PC-3 (cell line): Measurements from ENCODE around the gene UBR3. TPM values are rescaled to one million over a fixed set of nuclear protein-coding genes. Genes with fewer than 3 reads are reported as not detected.

Source experiments
- ATAC-seq: fragments of 200-7000 bp; cut with Tn5 transposase; 2 replicates; pipeline ENCODE4 v1.9.1; 2020; ENCODE audit warnings: mild to moderate bottlenecking, moderate library complexity
- BruUV-seq: library from RNA; stranded (reverse); fragments of 400-500 nt; replicated peaks from 2 replicates; lab custom pipeline; 2021; lab: Mats Ljungman, UMichigan
- CTCF ChIA-PET: fragments of 300-600 bp; sonication (Branson Sonifier 250); formaldehyde crosslinking; loops from one replicate; lab custom pipeline; 2022; ENCODE audit warnings: antibody characterized with exemption; lab: Charles Lee
- POLR2A ChIA-PET: fragments of 300-600 bp; sonication (Branson Sonifier 250); formaldehyde crosslinking; loops from one replicate; lab custom pipeline; 2022; ENCODE audit warnings: antibody characterized with exemption; ENCODE audit not compliant: unreplicated experiment; lab: Charles Lee
- DNase-seq: peaks from one replicate; pipeline ENCODE4 v3.0.0-alpha.2; 2015
- H2AFZ ChIP-seq: fragments of 300-600 bp; sonication (generic); 2 replicates; pipeline ENCODE4 v1.6.0; 2016; ENCODE audit warnings: antibody characterized with exemption, low read length
- H3F3A ChIP-seq: fragments of 300-600 bp; sonication (generic); one replicate; pipeline ENCODE4 v1.6.0; 2017; ENCODE audit warnings: antibody characterized with exemption, low read length, control low read depth, mild to moderate bottlenecking; ENCODE audit not compliant: unreplicated experiment
- H3K27ac ChIP-seq: fragments of 300-600 bp; sonication (generic); 2 replicates; pipeline ENCODE4 v1.5.1; 2016; ENCODE audit warnings: mild to moderate bottlenecking, low read length
- H3K27me3 ChIP-seq: fragments of 300-600 bp; sonication (generic); 2 replicates; pipeline ENCODE4 v1.6.1; 2016; ENCODE audit warnings: low read length, mixed read lengths
- H3K36me3 ChIP-seq: fragments of 300-600 bp; sonication (generic); 2 replicates; pipeline ENCODE4 v1.6.1; 2016; ENCODE audit warnings: low read depth, mixed run types, low read length, mixed read lengths
- H3K4me1 ChIP-seq: fragments of 300-600 bp; sonication (generic); 2 replicates; pipeline ENCODE4 v1.5.1; 2016; ENCODE audit warnings: low read length; ENCODE audit not compliant: insufficient read depth
- H3K4me2 ChIP-seq: fragments of 300-600 bp; sonication (generic); 2 replicates; pipeline ENCODE4 v1.6.0; 2016; ENCODE audit warnings: low read length
- H3K4me3 ChIP-seq: fragments of 300-600 bp; sonication (generic); 2 replicates; pipeline ENCODE4 v1.5.1; 2016; ENCODE audit warnings: mild to moderate bottlenecking, low read length, mixed read lengths
- H3K79me2 ChIP-seq: fragments of 300-600 bp; sonication (generic); 2 replicates; pipeline ENCODE4 v1.6.1; 2017; ENCODE audit warnings: low read length, mixed read lengths
- H3K9ac ChIP-seq: fragments of 300-600 bp; sonication (generic); 2 replicates; pipeline ENCODE4 v1.6.0; 2016; ENCODE audit warnings: mild to moderate bottlenecking, low read length
- H3K9me2 ChIP-seq: fragments of 300-600 bp; sonication (generic); replicated peaks from 2 replicates; pipeline ENCODE4 v1.6.1; 2016; ENCODE audit warnings: mixed run types, low read length, mixed read lengths
- H3K9me3 ChIP-seq: fragments of 300-600 bp; sonication (generic); 2 replicates; pipeline ENCODE4 v1.6.1; 2016; ENCODE audit warnings: low read length, mixed read lengths
- H4K20me1 ChIP-seq: fragments of 300-600 bp; sonication (generic); 2 replicates; pipeline ENCODE4 v1.6.1; 2016; ENCODE audit warnings: low read length, mixed read lengths
- CTCF ChIP-seq: fragments of 300-600 bp; sonication (generic); conservative IDR thresholded peaks from 2 replicates; pipeline ENCODE4 v1.5.1; 2017; ENCODE audit warnings: antibody characterized with exemption, low read depth, mild to moderate bottlenecking, low read length
- EZH2 ChIP-seq: fragments of 300-600 bp; sonication (generic); IDR thresholded peaks from one replicate; pipeline ENCODE4 v1.6.1; 2017; ENCODE audit warnings: antibody characterized with exemption, mild to moderate bottlenecking, low read length; ENCODE audit not compliant: unreplicated experiment
- EZH2phosphoT487 ChIP-seq: fragments of 300-600 bp; sonication (generic); IDR thresholded peaks from 2 replicates; pipeline ENCODE4 v1.6.1; 2018; ENCODE audit warnings: mild to moderate bottlenecking, antibody characterized with exemption, low read length, borderline replicate concordance
- intact Hi-C: fragments of 100-400 bp; cut with micrococcal nuclease; formaldehyde crosslinking; loops from 2 replicates; pipeline ENCODE4 v1.9.0; 2023
- total RNA-seq: library from RNA; depleted of rRNA; stranded (reverse); fragments of >200 nt; gene quantifications from 2 replicates; pipeline ENCODE4 v1.2.3, GENCODE V29; 2014

UBR3 gene
- total RNA-seq, 1 experiment from 2014 or later = 30.9 TPM

- Histone ChIP-seq H3K9ac (no peak overlapping the region), H3K4me1 (peaks cover 55% of the 10 kb centered on the region), H3K79me2 (peaks cover 44% of the 10 kb centered on the region), H3K9me2 (no peaks in the 10 kb centered on the region), H4K20me1 (no peaks in the 10 kb centered on the region), H2AFZ (no peak overlapping the region), H3K4me2 (peak overlapping the region; percentile 86), H3F3A (peaks cover 13% of the 10 kb centered on the region), H3K27me3 (no peaks in the 10 kb centered on the region), H3K4me3 (0 out of 2 replicates have a peak overlapping the region, but pooled peaks have one; percentile 78), H3K9me3 (no peaks in the 10 kb centered on the region), H3K36me3 (no peaks in the 10 kb centered on the region), H3K27ac (no peak overlapping the region)
- ChIA-PET CTCF (no interaction called here), POLR2A (interaction anchor here (0.5 kb wide), 1 partner anchor 104 kb away, joined by 5 read pairs; no protein-coding TSS in a partner anchor)
- DNase-seq = no peak
- no peak for ATAC-seq
- BruUV-seq = no TSS peak
- intact Hi-C loops = no loop called here
- TF ChIP-seq CTCF (no peak), EZH2 (no peak), EZH2phosphoT487 (no peak)
Observed at GRCh38 chr2:169822036-169822435, 5.2 kb upstream of the UBR3 start.

GRCh38 chr2:169822785-169823392 lies 4.4 kb upstream of the UBR3 start:
- DNase-seq (no peak), ATAC-seq (no peak)
- H3K27ac ChIP-seq = no peak overlapping the region
- peak overlapping the region; percentile 78 for H3K4me3 ChIP-seq
- H3K79me2 ChIP-seq = peaks cover 46% of the 10 kb centered on the region
- H3F3A ChIP-seq = peaks cover 13% of the 10 kb centered on the region
- 0 out of 2 replicates have a peak, but pooled peaks cover 2% of the 10 kb centered on the region for H4K20me1 ChIP-seq
- no TSS peak for BruUV-seq
- H3K4me2 ChIP-seq = peak overlapping the region; percentile 86
- H3K36me3 ChIP-seq = no peaks in the 10 kb centered on the region
- H3K4me1 ChIP-seq = peaks cover 53% of the 10 kb centered on the region
- no peak overlapping the region for H3K9ac ChIP-seq
- intact Hi-C loops = no loop called here
- no peak overlapping the region for H2AFZ ChIP-seq
- no peaks in the 10 kb centered on the region for H3K9me2 ChIP-seq
- TF ChIP-seq EZH2 = no peak
- no peak for TF ChIP-seq EZH2phosphoT487
- no peak for TF ChIP-seq CTCF
- ChIA-PET POLR2A (no interaction called here), CTCF (no interaction called here)
- no peaks in the 10 kb centered on the region for H3K27me3 ChIP-seq
- H3K9me3 ChIP-seq = no peaks in the 10 kb centered on the region

DNA sequence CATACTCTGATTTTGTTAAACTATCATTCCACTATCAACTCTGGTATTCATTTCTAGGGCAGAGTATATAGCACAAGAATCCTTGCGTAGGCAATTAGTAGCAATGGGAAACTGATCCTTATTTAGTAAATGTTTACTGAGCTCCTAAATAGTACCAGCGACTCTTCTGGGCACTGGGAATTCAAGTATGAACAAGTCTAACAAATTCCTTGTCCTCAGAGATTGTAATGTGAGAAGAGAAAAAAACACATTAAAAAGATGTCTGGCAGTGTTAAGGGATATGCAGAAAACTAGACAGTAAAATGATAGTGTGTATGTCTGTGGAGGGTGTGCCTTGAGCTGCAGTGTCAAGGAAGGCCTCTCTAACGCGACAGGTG lies 3.3 kb upstream of the UBR3 start:
- peak overlapping the region; percentile 86 for H3K4me2 ChIP-seq
- H4K20me1 ChIP-seq = peaks cover 11% of the 10 kb centered on the region
- no peak for TF ChIP-seq EZH2phosphoT487
- no peak for TF ChIP-seq CTCF
- H3K9me2 ChIP-seq = no peaks in the 10 kb centered on the region
- peak overlapping the region; percentile 86 for H3K9ac ChIP-seq
- H3K79me2 ChIP-seq = peaks cover 55% of the 10 kb centered on the region
- H2AFZ ChIP-seq = peak overlapping the region; percentile 94
- peaks cover 47% of the 10 kb centered on the region for H3K4me1 ChIP-seq
- no TSS peak for BruUV-seq
- peaks cover 13% of the 10 kb centered on the region for H3F3A ChIP-seq
- DNase-seq (no peak), ATAC-seq (no peak; the same call in 1 of the 2 replicates)
- H3K36me3 ChIP-seq = no peaks in the 10 kb centered on the region
- POLR2A ChIA-PET = no interaction called here
- CTCF ChIA-PET = interaction anchor here (1.1 to 1.4 kb wide), 2 partner anchors 34 to 54 kb away, joined by 3 to 5 read pairs; no protein-coding TSS in a partner anchor
- H3K9me3 ChIP-seq = no peaks in the 10 kb centered on the region
- peak overlapping the region; percentile 78 for H3K4me3 ChIP-seq
- no peaks in the 10 kb centered on the region for H3K27me3 ChIP-seq
- intact Hi-C loops = loop anchor here (1.0 to 2.0 kb wide), 2 partner anchors 53 to 105 kb away; no protein-coding TSS in a partner anchor
- H3K27ac ChIP-seq = peak overlapping the region; percentile 54
